KMS-11 (cell line): ENCODE data around the gene LMTK3.

Experiments
- H2AFZ ChIP-seq: fragments of 200-600 bp; sonication (generic); 2 replicates; pipeline ENCODE4 v1.6.1; 2016; ENCODE audit warnings: antibody characterized with exemption, mixed run types, low read depth
- H3K27ac ChIP-seq: fragments of 200-600 bp; sonication (generic); 2 replicates; pipeline ENCODE4 v1.6.1; 2016; ENCODE audit warnings: mild to moderate bottlenecking, mixed run types
- H3K27me3 ChIP-seq: fragments of 200-600 bp; sonication (generic); 2 replicates; pipeline ENCODE4 v1.6.1; 2017; ENCODE audit warnings: mild to moderate bottlenecking, low read depth, mixed run types, moderate library complexity; ENCODE audit not compliant: insufficient read depth
- H3K36me3 ChIP-seq: fragments of 200-600 bp; sonication (generic); 2 replicates; pipeline ENCODE4 v1.6.1; 2017; ENCODE audit warnings: mild to moderate bottlenecking, mixed run types; ENCODE audit not compliant: insufficient read depth
- H3K4me1 ChIP-seq: fragments of 200-600 bp; sonication (generic); 2 replicates; pipeline ENCODE4 v1.6.1; 2016; ENCODE audit warnings: mild to moderate bottlenecking, low read depth, mixed run types; ENCODE audit not compliant: poor library complexity, severe bottlenecking
- H3K4me2 ChIP-seq: fragments of 200-600 bp; sonication (generic); 2 replicates; pipeline ENCODE4 v1.7.0; 2016; ENCODE audit warnings: mild to moderate bottlenecking, mixed run types
- H3K4me3 ChIP-seq: fragments of 200-600 bp; sonication (generic); IDR thresholded peaks from 2 replicates; pipeline ENCODE4 v1.6.1; 2017; ENCODE audit warnings: low read depth, low read length, mixed read lengths; ENCODE audit not compliant: insufficient read depth
- H3K79me2 ChIP-seq: fragments of 200-600 bp; sonication (generic); 2 replicates; pipeline ENCODE4 v1.6.1; 2016; ENCODE audit warnings: low read depth, mixed run types; ENCODE audit not compliant: insufficient read depth
- H3K9ac ChIP-seq: fragments of 200-600 bp; sonication (generic); 2 replicates; pipeline ENCODE4 v1.6.1; 2016; ENCODE audit warnings: mild to moderate bottlenecking, mixed run types
- H4K20me1 ChIP-seq: fragments of 200-600 bp; sonication (generic); 2 replicates; pipeline ENCODE4 v1.6.1; 2016; ENCODE audit warnings: mild to moderate bottlenecking, mixed run types; ENCODE audit not compliant: insufficient read depth
- CTCF ChIP-seq: fragments of 200-600 bp; sonication (generic); conservative IDR thresholded peaks from 2 replicates; pipeline ENCODE4 v1.6.1; 2017; ENCODE audit warnings: low read depth, mild to moderate bottlenecking, antibody characterized with exemption, low read length, moderate library complexity, mixed read lengths

LMTK3 gene

GRCh38 chr19:48469934-48470680 lies 41.5 kb downstream of the LMTK3 start:
- H3K4me2 ChIP-seq: peak overlapping the region; percentile 91
- peak overlapping the region; percentile 71; the same call in 1 of the 2 replicates for H3K9ac ChIP-seq
- peaks cover 18% of the 10 kb centered on the region for H3K4me1 ChIP-seq
- peaks cover 11% of the 10 kb centered on the region; the same call in 1 of the 2 replicates for H3K79me2 ChIP-seq
- no peaks in the 10 kb centered on the region for H3K36me3 ChIP-seq
- no peak overlapping the region for H3K27ac ChIP-seq
- TF ChIP-seq CTCF: no peak
- no peak overlapping the region for H3K4me3 ChIP-seq
- no peaks in the 10 kb centered on the region for H4K20me1 ChIP-seq
- H3K27me3 ChIP-seq: no peaks in the 10 kb centered on the region
- no peak overlapping the region for H2AFZ ChIP-seq

GRCh38 chr19:48469289-48469881 lies 42.2 kb downstream of the LMTK3 start, which contains the start of gene CYTH2:
TSS of gene CYTH2 (plus strand) at chr19:48469369. CDS start at chr19:48469508, 139 bp downstream.
- no peak within 1 kb of the TSS for H3K4me3 ChIP-seq
- H3K4me2 ChIP-seq: peak within 1 kb of the TSS; percentile 91
- H4K20me1 ChIP-seq: no peaks in the 10 kb centered on the region
- peaks cover 25% of the 10 kb centered on the region for H3K4me1 ChIP-seq
- peak within 1 kb of the TSS; percentile 71 for H3K27ac ChIP-seq
- no peak for TF ChIP-seq CTCF
- H2AFZ ChIP-seq: peak within 1 kb of the TSS; percentile 60; the same call in 1 of the 2 replicates
- H3K79me2 ChIP-seq: peaks cover 11% of the 10 kb centered on the region; the same call in 1 of the 2 replicates
- peak within 1 kb of the TSS; percentile 71 for H3K9ac ChIP-seq
- H3K27me3 ChIP-seq: no peaks in the 10 kb centered on the region
- no peaks in the 10 kb centered on the region for H3K36me3 ChIP-seq

- TF ChIP-seq CTCF: no peak
- Histone ChIP-seq H3K36me3 (no peaks in the 10 kb centered on the region), H3K4me1 (peaks cover 26% of the 10 kb centered on the region), H3K4me2 (peak overlapping the region; percentile 52), H4K20me1 (no peaks in the 10 kb centered on the region), H3K27me3 (no peaks in the 10 kb centered on the region), H3K4me3 (no peak overlapping the region), H3K27ac (peak overlapping the region; percentile 71; the same call in 1 of the 2 replicates), H3K79me2 (peaks cover 11% of the 10 kb centered on the region; the same call in 1 of the 2 replicates), H2AFZ (peak overlapping the region; percentile 60; the same call in 1 of the 2 replicates), H3K9ac (peak overlapping the region; percentile 71)
Measured at GRCh38 chr19:48468772-48469288, 42.8 kb downstream of the LMTK3 start.

- no peak for TF ChIP-seq CTCF
- Histone ChIP-seq H3K4me2 (no peak overlapping the region), H3K4me1 (peaks cover 26% of the 10 kb centered on the region), H3K79me2 (peaks cover 11% of the 10 kb centered on the region; the same call in 1 of the 2 replicates), H3K4me3 (no peak overlapping the region), H3K27me3 (no peaks in the 10 kb centered on the region), H3K27ac (no peak overlapping the region), H4K20me1 (no peaks in the 10 kb centered on the region), H3K9ac (no peak overlapping the region), H3K36me3 (no peaks in the 10 kb centered on the region), H2AFZ (no peak overlapping the region)
Measured at GRCh38 chr19:48466561-48467325, 44.9 kb downstream of the LMTK3 start.
